GM19452 (cell line): ENCODE data around the gene DLX6.
"Not testable (repeated sequence)": the region's sequence is repeated elsewhere in the genome, so short reads cannot be mapped to it uniquely, and the experiment has no call there.

Experiments
- ATAC-seq: cut with Tn5 transposase; IDR thresholded peaks from one replicate; pipeline ENCODE4 v1.9.1; 2021; ENCODE audit not compliant: unreplicated experiment

DLX6 gene

DNA sequence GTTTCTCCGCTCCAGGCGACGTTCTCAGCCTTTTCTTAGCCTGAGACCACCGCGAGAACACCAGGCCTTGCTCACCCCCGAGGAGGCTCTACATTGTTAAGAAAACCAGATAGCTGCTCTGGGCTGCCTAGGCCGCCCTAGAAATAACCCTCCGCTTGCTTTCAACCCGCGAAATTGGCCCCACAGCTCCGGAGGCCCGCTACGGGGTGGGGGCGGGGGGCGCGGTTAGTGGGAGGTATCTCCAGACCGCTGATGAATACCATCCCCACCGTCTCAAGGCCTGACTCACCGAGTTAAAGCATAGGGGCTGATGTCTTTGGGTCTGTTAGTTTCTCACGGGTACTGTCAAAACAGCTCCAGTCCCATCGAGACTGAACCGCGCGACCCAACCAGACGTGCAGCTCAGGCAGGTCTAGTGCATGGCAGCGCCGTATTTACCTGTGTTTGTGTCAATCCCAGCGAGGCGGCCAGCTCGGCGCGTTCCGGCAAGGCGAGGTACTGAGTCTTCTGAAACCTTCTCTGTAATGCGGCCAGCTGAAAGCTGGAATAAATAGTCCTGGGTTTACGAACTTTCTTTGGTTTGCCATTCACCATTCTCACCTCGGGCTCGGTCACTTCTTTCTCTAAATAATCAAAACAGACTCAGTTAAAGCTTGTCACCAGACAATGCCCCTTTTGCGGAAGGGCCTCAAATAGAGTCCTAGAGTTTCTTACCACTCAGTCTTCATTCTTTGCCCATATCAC, 16.6 kb downstream of the DLX6 start:
- ATAC-seq: no peak

- ATAC-seq: no peak
Observed at GRCh38 chr7:97022491-97023306, 17.3 kb downstream of the DLX6 start.

GRCh38 chr7:97024209-97025129, 19.1 kb downstream of the DLX6 start, which contains the start of gene DLX5:
Gene DLX5, minus strand, starts transcription at chr7:97024831. Its CDS starts 208 bp downstream, at chr7:97024623.
- ATAC-seq: no peak

- ATAC-seq: no peak
Observed at GRCh38 chr7:97025130-97025499, 19.8 kb downstream of the DLX6 start.

GRCh38 chr7:97025983-97026714, 20.8 kb downstream of the DLX6 start:
- no peak for ATAC-seq

GRCh38 chr7:97026715-97027426, 21.5 kb downstream of the DLX6 start:
- peak; percentile 12 for ATAC-seq

- peak; percentile 86 for ATAC-seq
Observed at GRCh38 chr7:97027427-97028234, 22.3 kb downstream of the DLX6 start.

DNA sequence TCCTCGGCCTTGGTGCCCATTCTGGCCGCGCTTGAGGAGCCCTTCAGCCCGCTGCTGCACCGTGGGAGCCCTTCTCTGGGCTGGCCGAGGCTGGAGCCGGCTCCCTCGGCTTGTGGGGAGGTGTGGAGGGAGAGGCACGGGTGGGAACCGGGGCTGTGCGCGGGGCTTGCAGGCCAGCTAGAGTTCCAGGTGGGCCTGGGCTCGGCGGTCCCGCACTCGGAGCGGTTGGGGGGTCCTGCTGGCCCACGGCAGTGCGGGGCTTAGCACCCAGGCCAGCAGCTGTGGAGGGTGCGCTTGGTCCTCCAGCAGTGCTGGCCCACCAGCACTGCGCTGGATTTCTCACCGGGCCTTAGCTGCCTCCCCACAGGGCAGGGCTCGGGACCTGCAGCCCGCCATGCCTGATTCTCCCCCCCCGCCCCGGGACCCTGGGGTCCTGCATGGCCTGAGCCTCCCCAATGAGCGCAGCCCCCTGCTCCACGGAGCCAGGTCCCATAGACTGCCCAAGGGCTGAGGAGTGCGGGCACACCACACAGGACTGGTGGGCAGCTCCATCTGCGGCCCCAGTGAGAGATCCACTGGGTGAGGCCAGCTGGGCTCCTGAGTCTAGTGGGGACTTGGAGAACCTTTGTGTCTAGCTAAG, 29.0 kb downstream of the DLX6 start:
- not testable (repeated sequence) for ATAC-seq

DNA sequence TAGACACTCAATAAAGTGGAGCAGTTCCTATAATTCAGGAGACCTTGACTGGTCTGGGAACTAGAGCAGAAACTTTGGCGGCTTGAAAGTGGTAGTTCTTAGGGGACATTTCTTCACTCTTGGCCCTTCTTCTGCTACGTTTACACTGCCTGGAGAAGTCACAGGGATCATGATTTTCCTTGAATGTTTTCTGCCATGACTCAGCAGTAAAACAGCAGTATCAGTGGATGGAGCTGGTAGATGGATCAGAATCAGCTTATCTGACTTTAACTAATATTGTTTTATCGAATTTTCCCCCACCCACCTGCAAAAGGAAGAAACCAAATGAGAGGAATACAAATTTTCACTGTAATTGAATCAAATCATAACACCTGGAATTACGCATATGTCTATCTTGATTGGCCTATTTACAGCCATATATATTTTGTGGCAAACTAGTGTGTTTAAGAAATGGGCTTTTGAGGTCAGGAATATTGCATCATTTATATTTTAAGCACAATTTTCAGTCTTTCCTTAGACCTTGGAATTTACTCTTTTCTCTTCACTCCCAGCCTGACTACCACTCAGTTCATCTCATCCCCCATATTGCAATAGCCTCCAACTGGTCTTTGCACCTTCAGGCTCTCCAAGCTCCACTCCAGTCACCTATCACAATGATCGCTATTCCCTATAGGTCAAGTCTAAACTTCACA, 34.2 kb downstream of the DLX6 start:
- no peak for ATAC-seq

- no peak for ATAC-seq
Observed at GRCh38 chr7:97043281-97043680, 37.9 kb downstream of the DLX6 start.
